GM10266 (cell line): Measurements from ENCODE around the gene GPHB5.
A peak's percentile ranks its signal among the peaks of the same experiment; 100 is the strongest.
"Not testable (repeated sequence)": the region's sequence is repeated elsewhere in the genome, so short reads cannot be mapped to it uniquely, and the experiment has no call there.

Experiments
- DNase-seq: peaks from one replicate; pipeline ENCODE4 v3.0.0; 2012; ENCODE audit errors: extremely low spot score
- CTCF ChIP-seq: IDR thresholded peaks from 2 replicates; pipeline ENCODE4 v1.5.1; 2012; ENCODE audit warnings: mild to moderate bottlenecking, low read depth; ENCODE audit not compliant: control insufficient read depth, insufficient read depth; ENCODE audit errors: missing control alignments

The GPHB5 gene

GRCh38 chr14:63308723-63309317 is 9.9 kb downstream of the GPHB5 start:
- no peak for DNase-seq
- TF ChIP-seq CTCF = peak; percentile 49

- not testable (repeated sequence) for DNase-seq
Observed at GRCh38 chr14:63304429-63304828, 14.3 kb downstream of the GPHB5 start.

DNA sequence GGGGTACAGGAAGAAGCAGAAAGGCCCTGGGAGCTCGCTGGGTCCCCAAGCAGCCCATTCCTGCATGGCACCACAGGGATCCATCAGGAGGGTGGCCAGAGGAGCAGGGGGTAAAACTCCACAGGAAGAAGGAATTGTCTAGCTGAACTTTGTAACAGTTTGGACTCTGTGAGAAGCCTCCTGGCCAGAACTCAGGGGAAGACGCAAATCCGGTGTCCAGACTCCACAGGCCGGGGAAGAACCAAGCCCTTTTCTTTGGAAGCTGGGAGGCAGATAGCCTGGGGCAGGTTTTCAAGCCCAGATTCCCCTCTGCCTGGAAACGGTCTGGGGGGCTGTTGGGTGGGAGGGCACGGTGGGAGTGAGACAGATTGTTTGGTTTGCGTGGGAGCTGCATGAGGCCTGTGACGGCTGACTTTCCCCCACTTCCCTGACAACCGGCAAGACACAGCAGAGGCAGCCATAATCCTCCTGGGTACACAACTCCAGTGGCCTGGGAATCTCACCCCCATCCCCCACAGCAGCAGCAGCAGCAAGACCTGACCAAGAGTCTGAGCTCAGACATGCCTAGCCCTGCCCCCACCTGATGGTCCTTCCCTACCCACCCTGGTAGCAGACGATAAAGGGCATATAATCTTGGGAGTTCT is 16.7 kb downstream of the GPHB5 start:
- no peak for DNase-seq
- TF ChIP-seq CTCF = no peak

- no peak for DNase-seq
- TF ChIP-seq CTCF = no peak
Observed at GRCh38 chr14:63300854-63301253, 17.9 kb downstream of the GPHB5 start.

DNA sequence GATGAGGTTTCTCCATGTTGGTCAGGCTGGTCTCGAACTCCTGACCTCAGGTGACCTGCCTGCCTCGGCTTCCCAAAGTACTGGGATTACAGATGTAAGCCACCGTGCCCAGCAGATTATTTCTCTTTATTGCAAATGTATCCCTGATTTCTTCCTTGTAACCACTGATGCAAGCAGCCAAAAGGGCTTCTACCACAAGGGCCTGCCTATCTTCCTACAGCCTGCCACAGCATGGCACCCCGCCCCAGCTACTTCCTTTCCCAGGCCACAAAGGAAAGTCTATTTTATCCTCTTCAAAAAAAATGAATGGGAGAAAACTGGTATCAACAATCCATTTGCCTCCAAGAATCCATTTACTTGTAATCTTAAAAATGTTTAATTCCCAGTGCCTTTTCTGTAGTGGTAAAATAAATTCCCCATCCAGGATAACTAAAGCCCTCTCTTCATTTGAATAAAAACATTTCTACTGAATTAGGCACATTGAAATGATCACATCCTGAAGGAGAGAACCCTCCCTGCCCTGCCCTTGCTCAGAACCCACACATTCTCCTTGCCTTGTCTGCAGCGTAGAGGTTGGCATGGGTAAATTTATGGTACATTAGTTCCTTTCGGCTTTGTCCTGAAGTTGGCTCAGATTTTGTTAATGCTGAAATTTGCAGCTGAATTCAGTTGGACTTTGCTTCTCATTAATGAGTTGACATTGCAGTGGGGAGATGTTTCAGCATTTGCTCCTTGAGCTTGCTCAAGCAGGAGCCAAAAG is 19.2 kb downstream of the GPHB5 start:
- DNase-seq = no peak
- TF ChIP-seq CTCF = no peak

- no peak for DNase-seq
- TF ChIP-seq CTCF = no peak
Observed at GRCh38 chr14:63297372-63298063, 21.2 kb downstream of the GPHB5 start.

DNA sequence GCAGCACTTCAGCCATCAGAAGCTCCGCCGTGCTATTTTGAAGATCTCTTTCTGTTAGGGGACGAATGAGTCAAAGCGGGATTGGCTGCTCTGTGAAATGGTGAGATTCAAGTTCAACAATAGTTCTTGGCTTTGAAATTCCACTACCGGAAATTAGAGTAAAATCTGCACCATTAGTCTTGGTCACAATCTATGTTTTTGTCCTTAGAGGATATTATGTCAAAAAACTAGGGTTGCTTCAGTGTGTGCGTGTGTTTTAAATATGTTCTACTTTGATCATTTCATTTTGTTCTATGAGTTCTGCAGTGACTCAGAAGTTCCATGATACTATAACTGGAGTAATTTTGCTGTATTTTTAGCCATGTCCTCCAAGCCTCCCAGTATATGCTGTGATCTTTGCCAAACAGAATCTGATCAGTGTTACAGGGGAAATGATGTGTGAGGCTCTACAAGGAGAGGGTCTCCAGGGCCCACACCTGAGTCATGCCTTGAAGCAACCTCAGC is 22.6 kb downstream of the GPHB5 start:
- no peak for DNase-seq
- TF ChIP-seq CTCF = no peak
